NK-92 (cell line): ENCODE measurements around the gene DENND1B.
"Not testable (repeated sequence)": the region's sequence is repeated elsewhere in the genome, so short reads cannot be mapped to it uniquely, and the experiment has no call there.

ENCODE experiments used
- DNase-seq: peaks from one replicate; lab custom pipeline; 2025; ENCODE audit not compliant: unreplicated experiment; lab: John Stamatoyannopoulos, UW

DENND1B gene

GRCh38 chr1:197567442-197567841 is 207.8 kb downstream of the DENND1B start:
- DNase-seq, result no peak

- no peak for DNase-seq
Measured at GRCh38 chr1:197561041-197561440, 214.2 kb downstream of the DENND1B start.

GRCh38 chr1:197559655-197560054 is 215.6 kb downstream of the DENND1B start:
- DNase-seq, result no peak

- DNase-seq, result no peak
Measured at GRCh38 chr1:197559244-197559643, 216.0 kb downstream of the DENND1B start.

GRCh38 chr1:197557302-197557701 is 218.0 kb downstream of the DENND1B start:
- no peak for DNase-seq

GRCh38 chr1:197553281-197553680 is 222.0 kb downstream of the DENND1B start:
- no peak for DNase-seq

- no peak for DNase-seq
Measured at GRCh38 chr1:197546989-197547388, 228.3 kb downstream of the DENND1B start.

- DNase-seq, result no peak
Measured at GRCh38 chr1:197544553-197544952, 230.7 kb downstream of the DENND1B start.

- no peak for DNase-seq
Measured at GRCh38 chr1:197544130-197544529, 231.2 kb downstream of the DENND1B start.

- DNase-seq, result no peak
Measured at GRCh38 chr1:197541411-197541810, 233.9 kb downstream of the DENND1B start.

- DNase-seq, result no peak
Measured at GRCh38 chr1:197526736-197527371, 248.4 kb downstream of the DENND1B start.

- DNase-seq, result no peak
Measured at GRCh38 chr1:197521118-197521739, 254.1 kb downstream of the DENND1B start.

GRCh38 chr1:197519741-197520334 is 255.4 kb downstream of the DENND1B start:
- DNase-seq, result no peak

GRCh38 chr1:197515421-197515820 is 259.9 kb downstream of the DENND1B start:
- DNase-seq, result no peak

GRCh38 chr1:197510691-197511378 is 264.4 kb downstream of the DENND1B start:
- DNase-seq, result no peak

GRCh38 chr1:197496722-197497121 is 278.6 kb downstream of the DENND1B start:
- DNase-seq, result no peak

- not testable (repeated sequence) for DNase-seq
Measured at GRCh38 chr1:197491505-197491904, 283.8 kb downstream of the DENND1B start.

GRCh38 chr1:197486946-197487345 is 288.3 kb downstream of the DENND1B start:
- DNase-seq, result no peak

GRCh38 chr1:197485790-197486189 is 289.5 kb downstream of the DENND1B start:
- DNase-seq, result no peak

- no peak for DNase-seq
Measured at GRCh38 chr1:197481101-197481500, 294.2 kb downstream of the DENND1B start.

- DNase-seq, result no peak
Measured at GRCh38 chr1:197480446-197480845, 294.8 kb downstream of the DENND1B start.

- no peak for DNase-seq
Measured at GRCh38 chr1:197472141-197472540, 303.1 kb downstream of the DENND1B start.
